RWPE1 (cell line): ENCODE results near the gene EWSR1.
"Not testable (repeated sequence)": the region's sequence is repeated elsewhere in the genome, so short reads cannot be mapped to it uniquely, and the experiment has no call there.

Experiments used
- CTCF ChIA-PET: fragments of 350-600 bp; sonication (Branson Sonifier 250); formaldehyde crosslinking; extraction: SDS; loops from one replicate; lab custom pipeline; 2021; lab: Yijun Ruan, JAX
- POLR2A ChIA-PET: fragments of 400-600 bp; formaldehyde crosslinking; extraction: SDS; loops from one replicate; lab custom pipeline; 2020; ENCODE audit warnings: antibody characterized with exemption; ENCODE audit not compliant: low non-redundant PET; lab: Yijun Ruan, JAX
- DNase-seq: peaks from one replicate; pipeline ENCODE4 v3.0.0; 2012; ENCODE audit warnings: low spot score
- H3K27ac ChIP-seq: fragments of 450-650 bp; 2 replicates; pipeline ENCODE4 v1.5.1; 2017
- CTCF ChIP-seq: fragments of 450-650 bp; conservative IDR thresholded peaks from 2 replicates; pipeline ENCODE4 v1.5.1; 2017; ENCODE audit warnings: low read depth, mild to moderate bottlenecking

EWSR1 gene

GRCh38 chr22:29225422-29226090 lies 42.5 kb upstream of the EWSR1 start:
- ChIA-PET POLR2A (no interaction called here), CTCF (no interaction called here)
- H3K27ac ChIP-seq = no peak overlapping the region
- TF ChIP-seq CTCF = no peak
- DNase-seq = no peak

GRCh38 chr22:29226351-29226981 lies 41.6 kb upstream of the EWSR1 start:
- POLR2A ChIA-PET = no interaction called here
- no peak for DNase-seq
- CTCF ChIA-PET = interaction anchor here (0.5 to 1.0 kb wide), 4 partner anchors 20 to 1145 kb away, joined by 3 to 5 read pairs (median 4); no protein-coding TSS in a partner anchor
- no peak overlapping the region for H3K27ac ChIP-seq
- no peak for TF ChIP-seq CTCF

GRCh38 chr22:29230972-29231875 lies 36.8 kb upstream of the EWSR1 start:
- DNase-seq = no peak
- POLR2A ChIA-PET = no interaction called here
- no peak overlapping the region for H3K27ac ChIP-seq
- TF ChIP-seq CTCF = no peak
- CTCF ChIA-PET = interaction anchor here (0.6 kb wide), 2 partner anchors 25 to 172 kb away, joined by 3 read pairs; no protein-coding TSS in a partner anchor

GRCh38 chr22:29231971-29232959 lies 35.8 kb upstream of the EWSR1 start:
- ChIA-PET POLR2A (no interaction called here), CTCF (interaction anchor here (0.6 kb wide), 1 partner anchor 173 kb away, joined by 3 read pairs; no protein-coding TSS in a partner anchor)
- TF ChIP-seq CTCF = no peak
- no peak overlapping the region for H3K27ac ChIP-seq
- DNase-seq = no peak

- ChIA-PET CTCF (interaction anchor here (1.6 kb wide), 1 partner anchor 12 kb away, joined by 4 read pairs; no protein-coding TSS in a partner anchor), POLR2A (no interaction called here)
- no peak for TF ChIP-seq CTCF
- H3K27ac ChIP-seq = no peak overlapping the region
- DNase-seq = no peak
Observed at GRCh38 chr22:29233277-29233877, 34.7 kb upstream of the EWSR1 start.

- not testable (repeated sequence) for H3K27ac ChIP-seq
Observed at GRCh38 chr22:29240481-29240880, 27.6 kb upstream of the EWSR1 start.

More at GRCh38 chr22:29240481-29240880, 27.6 kb upstream of the EWSR1 start:
- POLR2A ChIA-PET, DNase-seq, CTCF ChIA-PET: not testable (repeated sequence)
